Raji (cell line): Measurements from ENCODE around the gene PAQR4.

Source experiments
- POLR2A ChIP-seq: IDR thresholded peaks from 2 replicates; pipeline ENCODE4 v1.6.1; 2011; ENCODE audit warnings: low read depth, low read length, control low read depth; ENCODE audit not compliant: insufficient read depth

The PAQR4 gene

GRCh38 chr16:2937170-2937569 lies 32.0 kb upstream of the PAQR4 start:
- no peak for TF ChIP-seq POLR2A

GRCh38 chr16:2938206-2938605 lies 30.9 kb upstream of the PAQR4 start:
- TF ChIP-seq POLR2A = no peak

GRCh38 chr16:2939968-2940367 lies 29.2 kb upstream of the PAQR4 start:
- TF ChIP-seq POLR2A = no peak

GRCh38 chr16:2942045-2942444 lies 27.1 kb upstream of the PAQR4 start:
- TF ChIP-seq POLR2A = no peak

- TF ChIP-seq POLR2A = no peak
These were observed 22.5 kb upstream of the PAQR4 start for GRCh38 chr16:2946649-2947048.

GRCh38 chr16:2948807-2949704 lies 20.1 kb upstream of the PAQR4 start:
- no peak for TF ChIP-seq POLR2A

GRCh38 chr16:2949705-2950352 lies 19.3 kb upstream of the PAQR4 start:
- no peak for TF ChIP-seq POLR2A

GRCh38 chr16:2950353-2950724 lies 18.8 kb upstream of the PAQR4 start:
- TF ChIP-seq POLR2A = no peak

GRCh38 chr16:2950773-2951172 lies 18.4 kb upstream of the PAQR4 start:
- TF ChIP-seq POLR2A = no peak

- TF ChIP-seq POLR2A = no peak
These were observed 16.5 kb upstream of the PAQR4 start for GRCh38 chr16:2952679-2953078.

- no peak for TF ChIP-seq POLR2A
These were observed 15.2 kb upstream of the PAQR4 start for GRCh38 chr16:2953706-2954627.

GRCh38 chr16:2954656-2955381 lies 14.3 kb upstream of the PAQR4 start:
- no peak for TF ChIP-seq POLR2A

- no peak for TF ChIP-seq POLR2A
These were observed 13.7 kb upstream of the PAQR4 start for GRCh38 chr16:2955438-2955778.

- no peak for TF ChIP-seq POLR2A
These were observed 13.2 kb upstream of the PAQR4 start for GRCh38 chr16:2955779-2956578.
